HG03064 (cell line): ENCODE results near the gene ATXN7L2.

Experiments
- ATAC-seq: cut with Tn5 transposase; IDR thresholded peaks from one replicate; pipeline ENCODE4 v1.9.1; 2021; ENCODE audit warnings: low read depth; ENCODE audit not compliant: unreplicated experiment

ATXN7L2 gene

GRCh38 chr1:109522026-109522425 is 38.3 kb downstream of the ATXN7L2 start:
- ATAC-seq: no peak

GRCh38 chr1:109523706-109524105 is 40.0 kb downstream of the ATXN7L2 start:
- no peak for ATAC-seq

- peak; percentile 56 for ATAC-seq
Measured at GRCh38 chr1:109527098-109527811, 43.5 kb downstream of the ATXN7L2 start.

- no peak for ATAC-seq
Measured at GRCh38 chr1:109527846-109528695, 44.4 kb downstream of the ATXN7L2 start.

GRCh38 chr1:109528712-109529111 is 45.0 kb downstream of the ATXN7L2 start:
- no peak for ATAC-seq

- no peak for ATAC-seq
Measured at GRCh38 chr1:109529881-109530456, 46.3 kb downstream of the ATXN7L2 start.

- no peak for ATAC-seq
Measured at GRCh38 chr1:109530457-109531087, 46.9 kb downstream of the ATXN7L2 start.

- no peak for ATAC-seq
Measured at GRCh38 chr1:109531380-109531779, 47.7 kb downstream of the ATXN7L2 start.

- no peak for ATAC-seq
Measured at GRCh38 chr1:109531826-109532364, 48.2 kb downstream of the ATXN7L2 start.

GRCh38 chr1:109532365-109533136 is 48.8 kb downstream of the ATXN7L2 start:
- ATAC-seq: no peak

GRCh38 chr1:109534307-109534858 is 50.7 kb downstream of the ATXN7L2 start:
- ATAC-seq: no peak

GRCh38 chr1:109535481-109535880 is 51.8 kb downstream of the ATXN7L2 start:
- ATAC-seq: no peak

- no peak for ATAC-seq
Measured at GRCh38 chr1:109535971-109536491, 52.3 kb downstream of the ATXN7L2 start.

- ATAC-seq: no peak
Measured at GRCh38 chr1:109537450-109538178, 53.9 kb downstream of the ATXN7L2 start.

GRCh38 chr1:109538827-109539555 is 55.3 kb downstream of the ATXN7L2 start:
- ATAC-seq: no peak

- ATAC-seq: no peak
Measured at GRCh38 chr1:109539676-109540075, 56.0 kb downstream of the ATXN7L2 start, which contains the start of gene GPR61. Gene GPR61 (plus strand): TSS chr1:109539872. CDS start chr1:109543023, 3,151 bp downstream.

GRCh38 chr1:109541102-109541501 is 57.4 kb downstream of the ATXN7L2 start:
- no peak for ATAC-seq
